GM18520 (cell line): Measurements from ENCODE around the gene FER.
"Not testable (repeated sequence)": the region's sequence is repeated elsewhere in the genome, so short reads cannot be mapped to it uniquely, and the experiment has no call there.

Experiments used
- ATAC-seq: cut with Tn5 transposase; IDR thresholded peaks from one replicate; pipeline ENCODE4 v1.9.1; 2021; ENCODE audit not compliant: unreplicated experiment

The FER gene

GRCh38 chr5:108947164-108947563, 199.5 kb downstream of the FER start:
- no peak for ATAC-seq

GRCh38 chr5:108950276-108950675, 202.6 kb downstream of the FER start:
- ATAC-seq = no peak

- ATAC-seq = no peak
These were observed 206.2 kb downstream of the FER start for GRCh38 chr5:108953940-108954339.

GRCh38 chr5:108957333-108957732, 209.6 kb downstream of the FER start:
- no peak for ATAC-seq

- ATAC-seq = no peak
These were observed 219.2 kb downstream of the FER start for GRCh38 chr5:108966910-108967309.

- no peak for ATAC-seq
These were observed 226.9 kb downstream of the FER start for GRCh38 chr5:108974594-108974993.

- ATAC-seq = no peak
These were observed 228.0 kb downstream of the FER start for GRCh38 chr5:108975697-108976096.

- ATAC-seq = no peak
These were observed 235.9 kb downstream of the FER start for GRCh38 chr5:108983461-108984092.

- no peak for ATAC-seq
These were observed 242.2 kb downstream of the FER start for GRCh38 chr5:108989761-108990392.

GRCh38 chr5:108992396-108993085, 244.8 kb downstream of the FER start:
- not testable (repeated sequence) for ATAC-seq

GRCh38 chr5:108993440-108993839, 245.7 kb downstream of the FER start:
- not testable (repeated sequence) for ATAC-seq

- ATAC-seq = no peak
These were observed 250.0 kb downstream of the FER start for GRCh38 chr5:108997720-108998119.

GRCh38 chr5:108998216-108998615, 250.5 kb downstream of the FER start:
- no peak for ATAC-seq

- no peak for ATAC-seq
These were observed 256.2 kb downstream of the FER start for GRCh38 chr5:109003928-109004327.

- no peak for ATAC-seq
These were observed 257.8 kb downstream of the FER start for GRCh38 chr5:109005297-109006009.

- ATAC-seq = no peak
These were observed 258.4 kb downstream of the FER start for GRCh38 chr5:109006129-109006528.

GRCh38 chr5:109016300-109016699, 268.6 kb downstream of the FER start:
- no peak for ATAC-seq

- no peak for ATAC-seq
These were observed 274.4 kb downstream of the FER start for GRCh38 chr5:109022056-109022455.

- not testable (repeated sequence) for ATAC-seq
These were observed 278.0 kb downstream of the FER start for GRCh38 chr5:109025729-109026128.

- no peak for ATAC-seq
These were observed 280.4 kb downstream of the FER start for GRCh38 chr5:109027983-109028607.

- ATAC-seq = no peak
These were observed 281.1 kb downstream of the FER start for GRCh38 chr5:109028608-109029299.
